ENCODE results near the gene EFCAB9. TPM values are rescaled to one million over a fixed set of nuclear protein-coding genes. Genes with fewer than 3 reads are reported as not detected.
"Not testable (repeated sequence)": the region's sequence is repeated elsewhere in the genome, so short reads cannot be mapped to it uniquely, and the experiment has no call there.

The EFCAB9 gene
- total and polyA plus RNA-seq, 12 donors: not detected

GRCh38 chr5:172189693-172190296 lies 4.2 kb upstream of the EFCAB9 start:
- Histone ChIP-seq H3K9me3 (replicated peaks in 1 of 3) (no peaks in the 10 kb centered on the region), H3K27ac (no peak overlapping the region), H3K4me1 (replicated peaks in 1 of 2) (peaks cover 5 to 21% of the 10 kb centered on the region in 2 donors), H3K27me3 (no peaks in the 10 kb centered on the region), H3K36me3 (replicated peaks in 1 of 2) (no peaks in the 10 kb centered on the region), H3K4me3 (no peak overlapping the region)
- no peak for DNase-seq
- WGBS, 4 donors: 77 to 82% (median 81%) methylated on average over 3 of the region's 3 CpGs
- TF ChIP-seq POLR2A (IDR thresholded peaks at IDR 0.05) (no peak), CTCF (IDR thresholded peaks at IDR 0.05) (no peak)
- intact Hi-C loops (cut with DNase I): loop anchor here (2.0 to 10.0 kb wide), 4 partner anchors 77 to 105 kb away; partner anchors contain the start of gene UBTD2 (in 1 of the 2)

GRCh38 chr5:172194985-172195774 lies 1.2 kb downstream of the EFCAB9 start:
- DNase-seq: no peak
- Histone ChIP-seq H3K27me3 (no peaks in the 10 kb centered on the region), H3K36me3 (replicated peaks in 1 of 2) (no peaks in the 10 kb centered on the region), H3K27ac (no peak overlapping the region), H3K4me1 (replicated peaks in 1 of 2) (no peaks in the 10 kb centered on the region), H3K9me3 (replicated peaks in 1 of 3) (no peaks in the 10 kb centered on the region), H3K4me3 (no peak overlapping the region)
- TF ChIP-seq CTCF (IDR thresholded peaks at IDR 0.05) (no peak), POLR2A (IDR thresholded peaks at IDR 0.05) (no peak)
- 62 to 77% (median 75%) methylated on average over 5 to 6 of the region's 6 CpGs for WGBS, 4 donors
- intact Hi-C loops (cut with DNase I): loop anchor here in 1 of 2 donors (10.0 kb wide), 1 partner anchor 100 kb away; no protein-coding TSS in a partner anchor

- not testable (repeated sequence) for H3K36me3 ChIP-seq (replicated peaks in 1 of 2); H3K27ac ChIP-seq; H3K4me3 ChIP-seq; H3K4me1 ChIP-seq (replicated peaks in 1 of 2); H3K9me3 ChIP-seq (replicated peaks in 1 of 3); DNase-seq; H3K27me3 ChIP-seq
- WGBS, 4 donors: 71 to 82% (median 77%) methylated on average over 4 of the region's 4 CpGs
- intact Hi-C loops (cut with DNase I): loop anchor here in 1 of 2 donors (10.0 kb wide), 1 partner anchor 97 kb away; no protein-coding TSS in a partner anchor
Measured at GRCh38 chr5:172197775-172198174, 3.8 kb downstream of the EFCAB9 start.

GRCh38 chr5:172199446-172199845 lies 5.5 kb downstream of the EFCAB9 start:
- Histone ChIP-seq H3K27ac (no peak overlapping the region), H3K9me3 (replicated peaks in 1 of 3) (no peaks in the 10 kb centered on the region), H3K27me3 (no peaks in the 10 kb centered on the region), H3K4me1 (replicated peaks in 1 of 2) (no peaks in the 10 kb centered on the region), H3K36me3 (replicated peaks in 1 of 2) (no peaks in the 10 kb centered on the region), H3K4me3 (no peak overlapping the region)
- 73 to 81% (median 78%) methylated on average over 10 of the region's 10 CpGs for WGBS, 4 donors
- intact Hi-C loops (cut with DNase I): loop anchor here in 1 of 2 donors (10.0 kb wide), 1 partner anchor 95 kb away; no protein-coding TSS in a partner anchor
- DNase-seq: no peak
- TF ChIP-seq POLR2A (IDR thresholded peaks at IDR 0.05) (no peak), CTCF (IDR thresholded peaks at IDR 0.05) (no peak)

Measured in adrenal gland (tissue), 12 donors.